GM19468 (cell line): Measurements from ENCODE around the gene PDIK1L.
"Not testable (repeated sequence)": the region's sequence is repeated elsewhere in the genome, so short reads cannot be mapped to it uniquely, and the experiment has no call there.

Source experiments
- ATAC-seq: cut with Tn5 transposase; IDR thresholded peaks from one replicate; pipeline ENCODE4 v1.9.1; 2021; ENCODE audit warnings: mild to moderate bottlenecking, moderate library complexity, moderate number of reproducible peaks; ENCODE audit not compliant: unreplicated experiment; ENCODE audit errors: extremely low read depth

The PDIK1L gene

GRCh38 chr1:26084844-26085243 is 26.8 kb upstream of the PDIK1L start:
- ATAC-seq = no peak

DNA sequence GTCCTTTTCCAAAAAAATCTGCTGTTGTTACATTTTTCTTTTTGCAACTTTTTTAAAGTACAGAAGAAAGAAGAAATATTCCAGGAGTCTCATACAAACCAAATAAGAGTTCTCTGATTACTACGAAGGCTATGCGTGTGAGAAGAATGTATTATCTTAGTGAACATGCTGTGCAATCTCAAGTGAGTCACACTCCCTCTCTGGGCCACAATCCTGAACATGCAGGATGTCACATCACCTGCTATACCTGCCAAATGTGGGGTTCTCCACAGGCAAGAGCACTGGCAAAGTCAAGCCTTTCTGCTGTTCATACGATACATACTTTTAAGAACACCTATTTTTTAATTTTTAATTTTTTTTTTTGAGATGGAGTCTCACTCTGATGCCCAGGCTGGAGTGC is 22.5 kb upstream of the PDIK1L start:
- no peak for ATAC-seq

- ATAC-seq = no peak
These were observed 20.7 kb upstream of the PDIK1L start for GRCh38 chr1:26090893-26091292.

GRCh38 chr1:26092422-26092821 is 19.2 kb upstream of the PDIK1L start:
- ATAC-seq = no peak

- ATAC-seq = not testable (repeated sequence)
These were observed 18.1 kb upstream of the PDIK1L start for GRCh38 chr1:26093569-26093968.

GRCh38 chr1:26094076-26094669 is 17.5 kb upstream of the PDIK1L start:
- ATAC-seq = no peak

GRCh38 chr1:26094677-26095383 is 16.8 kb upstream of the PDIK1L start:
- no peak for ATAC-seq

DNA sequence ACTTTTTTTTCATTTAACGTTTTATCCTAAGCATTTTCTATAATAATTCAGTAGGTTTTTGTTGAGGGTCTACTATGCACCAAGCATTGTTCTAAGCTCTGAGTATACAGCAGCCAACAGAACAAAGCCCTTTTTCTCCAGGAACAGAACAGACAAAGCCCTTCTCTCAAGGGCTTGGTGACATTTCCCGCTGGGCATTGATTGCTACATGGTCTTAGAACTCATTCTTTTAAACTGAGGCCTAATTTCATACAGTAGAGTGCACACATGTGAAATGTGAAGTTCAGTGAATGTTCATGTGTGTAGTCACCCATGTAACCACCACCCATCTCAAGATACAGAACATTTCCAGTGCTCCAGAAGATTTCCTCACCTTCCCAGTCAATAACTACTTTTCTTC is 15.2 kb upstream of the PDIK1L start:
- ATAC-seq = no peak

DNA sequence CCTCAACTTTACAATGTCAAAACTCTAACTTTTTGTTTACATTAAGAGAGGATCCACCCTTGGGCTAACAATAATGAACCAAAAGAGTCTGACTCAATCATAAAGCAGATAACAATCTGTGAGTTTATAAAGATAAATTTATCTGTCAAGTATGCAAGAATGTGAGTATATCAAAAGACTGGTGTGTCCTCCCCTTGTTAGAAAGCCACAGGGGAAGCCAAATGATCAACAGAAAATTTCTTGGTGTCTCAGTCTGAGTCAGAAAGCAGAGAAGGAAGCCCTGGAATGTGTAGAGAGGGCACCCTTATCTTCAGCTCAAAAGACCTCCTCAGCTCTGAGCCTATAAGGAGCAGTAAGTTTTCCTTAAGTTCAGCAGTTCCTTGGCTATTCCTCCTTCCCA is 13.9 kb upstream of the PDIK1L start:
- no peak for ATAC-seq

DNA sequence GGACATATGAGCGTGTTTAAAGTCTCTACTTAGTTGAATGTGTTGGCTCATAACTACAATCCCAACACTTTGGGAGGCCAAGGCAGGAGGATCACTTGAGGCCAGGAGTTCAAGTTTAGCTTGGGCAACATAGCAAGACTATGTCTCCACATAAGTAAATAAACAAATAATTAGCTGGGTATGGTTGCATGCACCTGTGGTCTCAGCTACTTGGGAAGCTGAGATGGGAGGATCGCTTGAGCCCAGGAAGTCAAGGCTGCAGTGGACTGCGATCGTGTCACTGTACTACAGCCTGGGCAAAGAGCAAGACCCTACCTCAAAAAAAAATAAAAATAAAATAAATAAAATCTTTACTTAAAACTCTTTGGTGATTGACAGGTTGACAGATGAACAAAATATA is 13.0 kb upstream of the PDIK1L start:
- no peak for ATAC-seq

DNA sequence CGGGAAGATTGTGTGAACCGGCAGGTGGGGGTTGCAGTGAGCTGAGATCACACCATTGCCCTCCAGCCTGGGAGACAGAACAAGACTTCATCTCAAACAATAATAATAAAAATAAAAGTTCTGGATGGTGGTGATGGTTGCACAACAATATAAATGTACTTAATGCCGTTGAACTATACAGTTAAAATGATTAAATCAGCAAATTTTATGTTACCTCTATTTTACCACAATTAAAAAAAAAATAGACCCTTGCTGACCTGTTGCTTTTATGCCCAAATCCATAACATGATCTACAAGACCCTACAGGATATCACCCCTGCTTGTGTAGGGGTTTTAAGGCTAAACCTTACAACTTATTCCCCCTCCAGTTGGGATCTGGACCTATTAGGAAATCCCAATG is 11.8 kb upstream of the PDIK1L start:
- no peak for ATAC-seq

- not testable (repeated sequence) for ATAC-seq
These were observed 11.4 kb upstream of the PDIK1L start for GRCh38 chr1:26100204-26100603.

DNA sequence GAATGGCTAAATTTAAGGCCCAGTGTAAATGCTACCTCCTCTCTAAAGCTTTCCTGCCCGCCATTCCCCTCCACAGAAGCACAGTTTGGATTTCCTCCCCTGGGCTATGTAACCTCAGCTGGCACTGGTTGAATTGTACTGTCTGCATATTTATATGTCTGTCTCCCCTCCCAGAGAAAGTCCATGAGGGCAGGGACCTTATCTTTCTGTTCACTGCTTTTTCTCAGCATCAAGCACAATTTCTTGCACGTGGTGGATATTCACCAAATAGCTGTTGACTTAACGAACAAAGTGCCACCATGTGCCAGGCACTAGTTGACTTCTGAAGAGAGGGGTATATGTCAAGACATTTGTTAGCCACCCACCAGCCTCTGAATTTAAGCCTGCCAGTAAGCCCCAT is 9.5 kb upstream of the PDIK1L start:
- ATAC-seq = no peak

DNA sequence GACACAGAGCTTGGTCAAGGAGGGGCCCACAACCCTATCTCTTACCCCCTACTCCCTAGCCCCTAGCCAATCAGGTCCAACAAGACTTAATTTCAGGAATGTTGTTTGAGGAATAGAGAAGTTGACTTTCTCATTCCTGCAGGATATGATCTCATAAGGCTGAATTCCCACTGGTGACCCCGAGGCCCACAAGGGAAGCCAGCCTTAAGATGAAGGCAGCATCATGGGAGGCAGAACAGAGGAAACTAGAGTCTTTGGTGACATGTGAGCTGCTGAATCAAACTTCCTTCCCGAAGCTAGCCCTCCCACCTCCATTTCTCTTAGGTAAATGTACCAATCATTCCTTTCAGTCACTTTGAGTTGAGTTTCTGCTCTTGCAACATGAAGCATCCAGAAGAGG is 9.1 kb upstream of the PDIK1L start:
- ATAC-seq = no peak

DNA sequence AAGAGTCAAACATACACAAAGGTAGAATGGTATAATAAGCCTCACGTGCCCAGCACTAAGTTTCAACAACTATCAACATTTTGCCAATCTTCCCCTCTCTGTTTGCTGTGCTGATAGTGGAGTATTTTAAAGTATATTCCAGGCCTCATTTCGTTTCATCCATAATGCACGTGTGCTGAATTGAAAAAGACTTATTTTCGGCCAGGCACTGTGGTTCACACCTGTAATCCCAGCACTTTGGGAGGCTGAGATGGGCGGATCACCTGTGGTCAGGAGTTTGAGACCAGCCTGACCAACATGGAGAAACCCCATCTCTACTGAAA is 6.4 kb upstream of the PDIK1L start:
- ATAC-seq = not testable (repeated sequence)

DNA sequence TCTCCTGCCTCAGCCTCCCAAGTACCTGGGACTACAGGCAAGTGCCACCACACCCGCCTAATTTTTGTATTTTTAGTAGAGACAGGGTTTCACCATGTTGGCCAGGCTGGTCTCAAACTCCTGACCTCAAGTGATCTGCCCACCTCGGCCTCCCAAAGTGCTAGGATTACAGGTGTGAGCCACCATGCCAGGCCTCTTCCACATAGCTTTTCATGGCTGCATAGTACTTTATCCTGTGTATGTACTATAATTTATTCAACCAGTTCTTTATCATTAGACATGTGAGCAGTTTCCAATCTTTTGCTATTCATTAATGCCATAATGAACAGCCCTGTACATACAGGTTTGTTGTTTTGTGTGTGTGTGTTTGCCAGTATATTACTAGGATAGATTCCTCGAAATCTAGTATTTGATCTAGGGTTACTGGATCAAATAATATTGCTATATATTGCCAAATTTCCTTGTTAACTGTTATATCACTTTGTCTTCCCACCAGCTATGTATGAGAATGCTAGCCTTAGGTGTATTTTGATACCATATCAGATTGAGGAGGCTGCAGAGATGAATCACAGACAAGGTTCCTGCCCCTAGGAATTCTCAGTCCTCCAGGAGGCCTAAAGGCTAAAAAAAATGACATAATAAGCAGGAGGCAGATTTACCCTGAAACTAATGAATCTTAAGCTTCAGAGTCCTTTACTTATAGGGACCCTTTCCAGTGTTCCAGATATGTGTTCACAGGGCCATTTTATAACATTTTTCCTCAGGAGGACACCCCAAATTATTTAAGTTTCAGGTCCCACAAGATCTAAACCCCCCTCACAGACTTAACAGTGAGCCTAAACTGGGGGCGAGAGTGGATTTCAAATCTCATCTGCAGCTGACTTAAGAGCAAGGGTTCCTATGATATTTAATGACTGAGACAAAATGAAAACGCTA is 2.1 kb upstream of the PDIK1L start:
- no peak for ATAC-seq

DNA sequence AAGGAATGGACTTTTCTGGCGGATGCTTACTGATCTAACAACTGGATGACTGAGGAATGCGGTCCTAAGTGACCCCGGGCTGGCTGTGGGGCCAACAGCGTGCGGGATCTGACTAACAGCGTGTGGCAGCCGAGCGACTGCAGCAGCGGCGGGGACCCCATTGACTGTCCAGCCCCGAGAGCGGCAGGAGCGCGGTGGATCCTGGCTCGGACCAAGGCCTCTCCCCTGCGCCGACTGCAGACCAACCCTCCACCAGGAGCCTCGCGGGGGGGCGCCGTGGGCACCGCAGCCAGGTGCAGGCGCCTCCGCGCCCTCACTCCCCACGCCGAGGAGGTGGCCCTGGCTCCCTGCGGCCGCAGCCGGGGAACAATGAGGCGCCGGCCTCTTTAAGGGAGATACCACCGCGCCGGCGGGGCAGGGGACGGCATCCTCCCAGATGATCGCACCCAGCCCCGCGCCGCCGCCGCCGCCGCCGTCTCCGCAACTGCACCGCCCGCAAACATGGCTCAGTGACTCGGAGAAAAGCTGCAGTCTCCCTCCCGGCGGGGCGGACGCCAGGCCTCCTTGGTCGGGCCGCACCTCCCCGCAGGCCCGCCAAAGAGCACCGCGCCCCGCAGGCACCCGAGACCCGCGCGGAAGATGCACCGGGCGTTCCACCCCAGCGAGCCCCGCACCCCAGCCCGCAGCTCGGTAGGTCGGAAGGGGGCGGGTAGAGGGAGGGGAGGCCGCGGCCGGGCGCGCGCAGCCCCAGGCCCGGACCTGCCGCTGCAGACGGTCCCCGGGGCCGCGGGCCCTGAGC is 694 bp upstream of the PDIK1L start:
- ATAC-seq = peak; percentile 25

DNA sequence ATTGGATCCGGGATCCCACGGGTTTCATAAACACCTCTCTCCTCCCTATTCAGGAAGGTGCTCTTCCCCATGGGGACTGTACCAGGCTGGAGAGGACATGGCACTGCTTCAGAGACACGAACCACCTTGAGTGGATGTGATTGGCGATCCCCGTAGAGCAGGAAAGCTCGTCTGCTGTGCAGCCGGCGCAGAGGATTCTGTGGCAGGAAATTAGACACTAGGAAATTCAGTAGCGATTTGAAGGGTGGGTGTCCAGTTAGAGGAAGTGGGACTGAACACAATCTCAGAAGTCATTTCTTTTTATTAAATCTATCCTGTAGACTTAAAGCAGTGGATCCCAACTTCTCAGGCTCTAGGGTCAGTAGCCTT is 767 bp downstream of the PDIK1L start:
- no peak for ATAC-seq

DNA sequence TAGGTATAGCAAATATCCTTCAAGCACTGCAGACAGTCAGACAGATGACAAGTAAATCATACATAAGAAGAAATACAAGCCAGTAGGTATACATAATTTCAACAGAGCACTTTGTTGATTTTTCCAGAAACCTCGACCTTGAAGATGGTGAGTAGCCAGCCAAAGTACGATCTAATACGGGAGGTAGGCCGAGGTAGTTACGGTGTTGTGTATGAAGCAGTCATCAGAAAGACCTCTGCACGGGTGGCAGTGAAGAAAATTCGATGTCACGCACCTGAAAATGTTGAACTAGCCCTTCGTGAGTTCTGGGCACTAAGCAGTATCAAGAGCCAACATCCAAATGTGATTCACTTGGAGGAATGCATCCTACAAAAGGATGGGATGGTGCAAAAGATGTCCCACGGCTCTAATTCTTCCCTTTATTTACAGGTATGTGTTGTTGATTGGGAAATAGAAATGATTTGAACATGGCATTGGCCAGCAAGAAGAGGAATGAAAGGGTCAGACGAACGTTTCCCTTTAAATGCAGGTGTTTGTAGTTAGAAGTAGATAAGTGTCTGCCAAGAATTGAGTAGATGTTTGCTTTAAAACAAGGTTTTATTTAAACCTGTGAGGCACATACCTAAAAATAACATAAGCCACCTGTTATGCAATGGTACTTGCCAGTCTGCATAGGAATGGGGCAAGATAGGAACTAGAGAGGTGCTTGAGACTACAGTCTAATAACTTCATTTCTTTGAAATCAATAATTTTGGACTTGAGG is 2.7 kb downstream of the PDIK1L start:
- ATAC-seq = no peak
